Activated CD8-positive, alpha-beta memory T cell treated with anti-CD3 and anti-CD28 coated beads, Interleukin-2, amount 50 U/mL, for 1 hour (primary cell): ENCODE data around the gene KIF16B.

Source experiments
- DNase-seq: peaks from one replicate; pipeline ENCODE4 v3.0.0-alpha.2; 2020; ENCODE audit errors: extremely low read depth

Gene KIF16B

GRCh38 chr20:16395366-16395765 lies 177.9 kb downstream of the KIF16B start:
- DNase-seq, result no peak

DNA sequence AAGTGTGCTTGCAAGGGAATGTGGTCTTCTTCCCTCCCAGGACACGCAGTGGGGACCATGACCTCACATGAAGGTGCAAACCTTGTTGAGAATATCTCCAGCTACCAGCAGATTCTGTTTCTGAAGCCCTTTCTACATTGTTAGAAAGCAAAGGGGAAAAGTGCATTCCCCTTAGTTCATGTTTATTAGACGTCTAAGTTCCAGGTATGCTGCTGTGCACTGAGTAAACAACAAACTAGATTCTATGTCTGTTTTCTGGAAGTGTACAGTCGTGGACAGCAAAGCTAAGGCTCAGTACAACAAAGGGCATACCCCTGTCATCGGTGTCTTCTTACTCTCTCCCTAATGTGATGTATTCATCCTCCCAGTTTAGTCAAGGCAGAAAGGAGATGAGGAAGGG lies 178.5 kb downstream of the KIF16B start:
- DNase-seq, result no peak

GRCh38 chr20:16393836-16394235 lies 179.4 kb downstream of the KIF16B start:
- DNase-seq, result no peak

GRCh38 chr20:16393297-16393696 lies 180.0 kb downstream of the KIF16B start:
- no peak for DNase-seq

GRCh38 chr20:16392346-16392745 lies 180.9 kb downstream of the KIF16B start:
- DNase-seq, result no peak

DNA sequence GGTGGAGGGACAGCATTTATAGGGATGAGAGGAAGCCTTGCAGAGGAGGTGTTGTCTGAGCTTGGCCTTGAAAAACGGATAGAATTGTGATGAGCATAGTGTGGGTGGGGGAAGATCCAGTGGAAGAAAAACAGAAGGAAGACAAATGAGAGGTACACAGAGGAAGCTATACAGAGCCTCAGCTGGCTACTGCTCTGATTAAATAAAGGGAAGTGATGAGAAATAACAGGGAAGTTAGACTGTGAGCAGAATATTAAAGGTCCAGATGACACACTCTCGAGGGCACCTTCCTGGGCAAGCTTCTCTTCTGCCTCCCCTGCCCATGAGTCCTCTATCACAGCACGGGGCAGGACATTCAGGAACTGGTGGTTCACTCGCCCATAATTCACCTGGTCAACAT lies 182.3 kb downstream of the KIF16B start:
- no peak for DNase-seq

- DNase-seq, result no peak
Measured at GRCh38 chr20:16388731-16389130, 184.5 kb downstream of the KIF16B start.

GRCh38 chr20:16387666-16388065 lies 185.6 kb downstream of the KIF16B start:
- no peak for DNase-seq

DNA sequence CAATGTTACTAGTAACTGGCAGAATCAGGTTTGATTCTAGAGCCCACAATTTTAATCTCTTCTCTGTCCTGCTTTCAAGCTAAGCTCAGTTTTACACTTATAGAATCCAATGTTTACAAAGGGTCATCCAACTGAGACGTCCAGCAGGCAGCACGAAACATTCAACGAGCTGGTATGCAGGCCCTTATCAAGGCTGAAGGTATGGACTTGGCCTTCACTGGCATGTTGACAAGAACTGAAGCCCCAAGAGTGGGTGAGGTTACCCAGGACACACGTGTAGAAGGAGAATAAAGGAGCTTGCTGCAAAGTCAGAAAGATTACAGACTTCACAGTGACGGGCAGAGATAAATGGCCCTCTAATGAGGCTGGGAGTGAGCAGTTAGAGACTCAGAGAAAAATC lies 187.4 kb downstream of the KIF16B start:
- no peak for DNase-seq

- DNase-seq, result no peak
Measured at GRCh38 chr20:16385462-16385861, 187.8 kb downstream of the KIF16B start.

DNA sequence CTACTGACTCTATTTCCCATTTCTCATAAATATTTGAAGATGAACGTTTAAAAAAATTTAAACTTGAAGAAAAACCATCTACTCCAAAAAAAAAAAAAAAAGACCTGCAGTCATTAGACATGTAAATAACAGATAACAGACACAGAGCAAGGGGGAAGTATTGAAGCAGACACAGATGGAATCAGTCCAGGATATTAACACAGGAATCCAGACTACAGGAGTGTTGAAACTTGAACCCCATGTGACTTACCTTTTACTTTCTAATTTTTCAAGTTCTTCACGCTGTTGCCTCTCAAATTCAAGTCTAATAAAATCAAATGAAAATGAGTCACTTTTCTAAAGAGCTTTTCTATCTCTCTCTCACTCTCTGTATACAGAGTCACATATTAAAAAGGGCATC lies 191.8 kb downstream of the KIF16B start:
- no peak for DNase-seq

DNA sequence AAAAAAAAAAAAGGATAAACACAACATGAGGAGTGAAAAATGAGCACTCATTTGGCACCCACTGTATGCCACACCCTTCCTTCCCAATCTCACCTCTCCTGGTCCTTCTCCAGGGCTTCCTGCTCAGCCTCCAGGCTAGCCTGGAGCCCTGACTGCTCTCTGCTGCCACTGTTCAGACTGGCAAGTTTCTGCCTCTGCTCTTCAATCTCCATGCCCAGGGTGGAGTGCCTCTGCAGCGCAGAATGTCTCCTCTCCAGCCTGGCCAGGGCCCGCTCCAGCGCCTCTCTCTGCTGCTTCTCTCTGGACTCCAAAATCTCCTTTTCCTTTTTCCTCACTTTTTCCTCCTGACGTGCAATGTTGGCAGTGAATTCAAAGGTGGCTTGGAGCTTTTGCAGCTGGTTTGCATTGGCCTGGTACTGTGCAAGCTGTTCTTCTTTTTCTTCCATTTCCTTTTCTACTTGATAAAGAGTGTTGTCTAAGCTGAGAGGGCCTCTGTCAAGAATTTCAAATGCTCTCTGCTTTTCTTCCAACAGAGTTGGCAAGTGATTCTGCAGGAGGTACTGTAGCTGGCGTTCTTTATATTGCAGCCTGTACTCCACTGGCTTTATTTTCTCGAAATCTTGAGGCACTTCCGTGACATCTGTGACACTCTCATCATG lies 194.4 kb downstream of the KIF16B start:
- DNase-seq, result no peak

DNA sequence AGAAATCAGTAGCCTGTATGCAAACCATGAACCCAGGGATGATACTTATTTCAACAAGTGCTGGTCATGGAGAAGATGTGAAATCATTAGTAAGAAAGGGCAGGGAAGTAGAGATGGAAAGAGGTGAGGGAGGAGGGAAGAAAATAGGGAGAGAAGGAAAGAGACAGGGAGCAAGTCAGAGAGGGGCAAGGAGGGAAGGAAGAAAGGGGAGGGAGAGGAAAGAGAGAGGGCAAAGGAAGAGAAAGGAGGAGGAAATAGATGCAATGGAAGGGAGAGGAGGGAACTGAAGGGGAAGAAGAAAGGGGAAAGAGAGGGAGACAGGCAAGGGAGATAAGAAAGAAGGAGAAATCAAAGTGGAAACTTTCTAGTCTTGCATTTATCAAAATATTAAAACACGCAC lies 195.1 kb downstream of the KIF16B start:
- no peak for DNase-seq

GRCh38 chr20:16369441-16369840 lies 203.8 kb downstream of the KIF16B start:
- DNase-seq, result no peak

DNA sequence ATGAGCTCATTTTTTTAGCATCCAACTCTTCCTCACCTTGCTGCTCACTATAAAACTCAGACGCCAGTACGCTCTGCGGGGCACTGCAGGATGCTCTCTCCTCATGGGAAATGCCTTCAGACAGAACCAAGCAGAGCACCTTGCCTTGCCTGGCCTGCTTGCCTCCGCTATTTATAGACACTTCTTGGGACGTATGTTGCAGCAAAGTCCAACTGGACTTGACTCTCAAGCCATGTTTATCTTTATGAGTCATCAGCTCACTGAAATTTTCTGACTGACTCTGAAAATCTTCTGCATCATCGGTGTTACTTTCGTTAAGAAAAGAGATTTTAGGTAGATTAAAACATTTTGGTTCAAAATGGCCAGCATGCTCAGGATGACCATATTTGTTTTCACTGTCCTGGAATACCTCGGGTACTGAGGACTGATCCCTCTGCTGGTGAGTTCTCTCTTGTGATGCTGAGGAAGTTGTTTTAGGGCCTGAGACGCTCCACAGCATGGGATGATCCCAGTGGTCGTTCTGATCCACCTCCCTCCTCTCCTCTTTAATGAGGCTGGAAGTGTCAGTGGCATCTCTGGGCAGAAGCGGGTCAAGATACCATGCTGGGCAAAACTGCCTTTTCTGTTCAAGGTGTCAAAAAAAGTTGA lies 204.5 kb downstream of the KIF16B start:
- no peak for DNase-seq

- DNase-seq, result no peak
Measured at GRCh38 chr20:16367948-16368560, 205.2 kb downstream of the KIF16B start.

DNA sequence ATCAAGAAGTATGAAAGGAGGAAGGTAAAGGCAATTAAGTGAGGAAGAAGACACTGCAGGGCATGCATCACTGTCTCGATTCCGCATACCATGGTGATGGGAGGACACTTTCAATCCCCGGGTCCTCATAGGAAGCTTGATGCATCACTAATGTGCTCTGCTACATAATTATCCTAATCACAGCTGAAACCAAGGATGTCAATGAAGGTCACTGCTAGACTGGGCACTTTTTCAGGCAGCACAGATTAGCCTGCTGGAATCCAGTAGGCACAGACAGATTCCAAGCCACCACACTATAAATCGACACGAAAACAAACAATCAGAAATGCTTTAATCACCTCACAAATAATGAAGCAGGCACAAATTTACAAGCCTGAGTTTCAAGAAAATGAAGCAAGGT lies 206.7 kb downstream of the KIF16B start:
- DNase-seq, result no peak

- DNase-seq, result no peak
Measured at GRCh38 chr20:16364320-16364687, 208.9 kb downstream of the KIF16B start.

- no peak for DNase-seq
Measured at GRCh38 chr20:16363506-16364319, 209.5 kb downstream of the KIF16B start.

DNA sequence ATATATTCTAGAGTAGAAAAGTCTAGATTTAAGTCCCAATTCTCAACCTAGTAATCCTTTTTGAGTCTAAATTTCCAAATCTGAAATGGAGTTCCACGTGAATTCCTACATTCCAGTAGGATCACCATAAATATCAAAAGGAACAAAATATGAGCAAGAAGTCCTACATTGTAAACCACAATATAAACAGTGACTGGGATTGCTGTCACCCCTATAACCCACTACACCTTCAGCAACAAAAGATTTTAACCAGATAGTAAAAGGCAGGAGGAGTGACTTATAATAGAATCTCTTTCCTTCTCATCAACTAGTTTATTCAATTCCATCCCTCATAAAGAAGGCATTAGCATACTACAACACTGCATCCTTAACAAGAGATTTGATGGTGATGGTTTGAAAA lies 210.6 kb downstream of the KIF16B start:
- DNase-seq, result no peak

GRCh38 chr20:16360668-16361067 lies 212.6 kb downstream of the KIF16B start:
- no peak for DNase-seq

DNA sequence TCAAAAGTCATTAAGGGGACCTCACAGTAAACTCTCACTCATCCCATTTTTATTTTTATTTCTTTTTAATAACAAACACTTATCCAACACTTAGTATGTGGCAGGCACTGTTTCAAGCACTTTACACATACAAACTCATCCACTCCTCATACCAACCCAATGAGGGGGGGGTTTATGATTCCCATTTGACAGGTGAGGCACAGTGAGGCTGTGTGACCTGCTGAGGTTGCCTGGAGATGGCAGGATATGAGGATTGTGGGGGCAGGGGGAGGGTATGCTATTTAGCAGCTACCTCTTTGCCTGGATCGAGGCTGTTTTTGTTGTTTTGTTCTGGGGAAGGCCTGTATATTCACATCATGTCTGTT lies 219.8 kb downstream of the KIF16B start:
- DNase-seq, result no peak
